GM19395 (cell line): ENCODE data around the gene WT1.

ENCODE experiments used
- ATAC-seq: cut with Tn5 transposase; IDR thresholded peaks from one replicate; pipeline ENCODE4 v1.9.1; 2021; ENCODE audit warnings: mild to moderate bottlenecking, moderate library complexity; ENCODE audit not compliant: unreplicated experiment

Gene WT1

GRCh38 chr11:32438866-32439489 is 3.6 kb upstream of the WT1 start:
- ATAC-seq = no peak

GRCh38 chr11:32438346-32438865 is 3.1 kb upstream of the WT1 start:
- ATAC-seq = no peak

- no peak for ATAC-seq
Measured at GRCh38 chr11:32437495-32438345, 2.4 kb upstream of the WT1 start.

- ATAC-seq = no peak
Measured at GRCh38 chr11:32436751-32437494, 1.6 kb upstream of the WT1 start.

GRCh38 chr11:32435942-32436750 is 807 bp upstream of the WT1 start:
- ATAC-seq = no peak

- ATAC-seq = no peak
Measured at GRCh38 chr11:32435152-32435480, 223 bp downstream of the WT1 start.

GRCh38 chr11:32434356-32435151 is 785 bp downstream of the WT1 start:
- no peak for ATAC-seq

- ATAC-seq = no peak
Measured at GRCh38 chr11:32433914-32434355, 1.4 kb downstream of the WT1 start.

GRCh38 chr11:32433101-32433913 is 2.0 kb downstream of the WT1 start:
- no peak for ATAC-seq

- no peak for ATAC-seq
Measured at GRCh38 chr11:32432565-32432964, 2.8 kb downstream of the WT1 start.

- no peak for ATAC-seq
Measured at GRCh38 chr11:32430568-32431381, 4.6 kb downstream of the WT1 start.

GRCh38 chr11:32429477-32429876 is 5.9 kb downstream of the WT1 start:
- no peak for ATAC-seq

- no peak for ATAC-seq
Measured at GRCh38 chr11:32428665-32429303, 6.6 kb downstream of the WT1 start.

GRCh38 chr11:32427935-32428664 is 7.2 kb downstream of the WT1 start:
- no peak for ATAC-seq

- ATAC-seq = no peak
Measured at GRCh38 chr11:32427616-32427934, 7.8 kb downstream of the WT1 start.

GRCh38 chr11:32426819-32427615 is 8.3 kb downstream of the WT1 start:
- no peak for ATAC-seq
